Hippocampal formation (tissue), 2 donors: ENCODE data around the gene C2.
"Not testable (repeated sequence)": the region's sequence is repeated elsewhere in the genome, so short reads cannot be mapped to it uniquely, and the experiment has no call there.

ENCODE experiments used
- DNase-seq, 2 donors: peaks; one replicate each; lab custom pipeline; 2025; lab: John Stamatoyannopoulos, UW

C2 gene

GRCh38 chr6:31922942-31923341 is 4.6 kb upstream of the C2 start:
- DNase-seq: no peak

- DNase-seq: no peak
These were observed 550 bp downstream of the C2 start for GRCh38 chr6:31927863-31928671.

DNA sequence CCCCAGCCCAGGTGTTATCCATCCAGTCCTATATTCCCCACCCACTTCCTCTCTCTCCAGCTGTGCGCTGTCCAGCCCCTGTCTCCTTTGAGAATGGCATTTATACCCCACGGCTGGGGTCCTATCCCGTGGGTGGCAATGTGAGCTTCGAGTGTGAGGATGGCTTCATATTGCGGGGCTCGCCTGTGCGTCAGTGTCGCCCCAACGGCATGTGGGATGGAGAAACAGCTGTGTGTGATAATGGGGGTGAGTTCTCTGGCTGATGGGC is 1.1 kb downstream of the C2 start:
- no peak for DNase-seq

DNA sequence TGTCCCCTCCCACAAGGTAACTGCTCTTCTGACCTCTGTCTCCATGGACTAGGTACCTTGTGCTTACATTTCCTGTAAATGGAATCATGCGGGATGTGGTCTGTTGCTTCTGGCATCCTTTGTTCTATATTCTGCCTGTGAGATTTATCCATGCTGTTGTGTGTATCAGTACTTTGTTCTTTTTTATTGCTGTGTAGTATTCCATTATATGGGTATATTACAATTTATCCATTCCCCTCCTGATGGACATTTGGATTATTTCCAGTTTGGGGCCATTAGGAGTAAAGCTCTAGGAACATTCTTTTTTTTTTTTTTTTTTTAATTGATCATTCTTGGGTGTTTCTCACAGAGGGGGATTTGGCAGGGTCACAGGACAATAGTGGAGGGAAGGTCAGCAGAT is 3.4 kb downstream of the C2 start:
- no peak for DNase-seq

- DNase-seq: not testable (repeated sequence)
These were observed 4.6 kb downstream of the C2 start for GRCh38 chr6:31932137-31932536.

- no peak for DNase-seq
These were observed 6.0 kb downstream of the C2 start for GRCh38 chr6:31933537-31933936.

GRCh38 chr6:31935021-31935420 is 7.5 kb downstream of the C2 start:
- no peak for DNase-seq

GRCh38 chr6:31935823-31936222 is 8.3 kb downstream of the C2 start:
- DNase-seq: no peak

DNA sequence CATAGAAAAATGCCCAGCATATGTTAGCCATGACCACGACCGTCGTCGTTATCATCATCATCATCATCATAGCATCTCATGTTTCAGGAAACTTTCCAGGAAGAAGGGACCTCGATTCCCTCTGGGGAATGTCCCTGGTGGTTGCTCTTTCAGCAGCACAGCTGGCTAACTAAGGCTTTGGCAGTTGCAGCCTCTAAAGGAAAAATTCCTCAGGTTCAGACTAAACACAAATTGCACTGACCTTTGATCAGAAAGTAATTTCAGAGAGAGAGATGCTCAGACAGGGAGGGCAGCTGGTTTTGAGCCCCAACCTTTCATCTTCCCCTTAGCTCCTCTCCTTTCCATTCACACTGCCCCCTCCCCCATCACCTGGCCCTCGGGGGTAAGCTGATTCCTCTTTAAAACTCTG is 12.7 kb downstream of the C2 start:
- DNase-seq: no peak

DNA sequence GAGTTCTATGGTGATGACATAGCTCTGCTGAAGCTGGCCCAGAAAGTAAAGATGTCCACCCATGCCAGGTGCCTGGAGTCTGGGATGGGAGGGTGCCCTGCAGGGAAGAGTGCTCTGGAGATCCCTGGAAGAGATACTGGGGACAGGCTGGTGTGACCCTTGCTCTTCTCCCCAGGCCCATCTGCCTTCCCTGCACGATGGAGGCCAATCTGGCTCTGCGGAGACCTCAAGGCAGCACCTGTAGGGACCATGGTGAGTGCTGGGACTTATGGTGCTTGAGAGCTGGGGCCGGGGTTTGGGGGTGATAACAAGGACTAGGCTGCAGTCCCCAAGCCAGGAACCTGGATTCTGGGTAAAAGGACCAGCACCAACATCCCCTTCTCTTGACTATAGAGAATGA is 16.2 kb downstream of the C2 start:
- no peak for DNase-seq

GRCh38 chr6:31945154-31945506 is 17.6 kb downstream of the C2 start:
- no peak for DNase-seq

- DNase-seq: no peak
These were observed 18.2 kb downstream of the C2 start, which contains the start of gene CFB for GRCh38 chr6:31945507-31946369. CFB (plus strand) TSS chr6:31946095; CDS start chr6:31946222, 127 bp downstream.

- DNase-seq: no peak
These were observed 18.9 kb downstream of the C2 start for GRCh38 chr6:31946370-31946885.

- DNase-seq: no peak
These were observed 19.7 kb downstream of the C2 start for GRCh38 chr6:31947070-31947675.

- no peak for DNase-seq
These were observed 20.3 kb downstream of the C2 start for GRCh38 chr6:31947864-31948263.

DNA sequence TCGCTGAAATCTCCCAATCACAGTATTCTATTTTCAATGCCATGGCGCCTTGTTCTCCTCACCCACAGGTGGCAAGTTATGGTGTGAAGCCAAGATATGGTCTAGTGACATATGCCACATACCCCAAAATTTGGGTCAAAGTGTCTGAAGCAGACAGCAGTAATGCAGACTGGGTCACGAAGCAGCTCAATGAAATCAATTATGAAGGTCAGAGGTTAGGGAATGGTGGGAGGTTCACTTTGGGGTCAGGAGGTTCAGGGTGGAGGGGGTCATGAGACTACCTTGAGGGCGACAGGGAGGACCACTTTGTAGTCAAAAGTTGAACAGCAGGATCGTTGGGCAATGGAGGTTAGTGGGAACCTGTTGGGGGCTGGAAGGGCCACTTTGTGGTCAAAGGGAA is 20.8 kb downstream of the C2 start:
- DNase-seq: no peak

- no peak for DNase-seq
These were observed 21.4 kb downstream of the C2 start for GRCh38 chr6:31948753-31949413.

GRCh38 chr6:31949926-31950548 is 22.5 kb downstream of the C2 start:
- no peak for DNase-seq

- peak in 1 of 2 donors; percentile 20 for DNase-seq
These were observed 24.8 kb downstream of the C2 start for GRCh38 chr6:31952140-31952805.

DNA sequence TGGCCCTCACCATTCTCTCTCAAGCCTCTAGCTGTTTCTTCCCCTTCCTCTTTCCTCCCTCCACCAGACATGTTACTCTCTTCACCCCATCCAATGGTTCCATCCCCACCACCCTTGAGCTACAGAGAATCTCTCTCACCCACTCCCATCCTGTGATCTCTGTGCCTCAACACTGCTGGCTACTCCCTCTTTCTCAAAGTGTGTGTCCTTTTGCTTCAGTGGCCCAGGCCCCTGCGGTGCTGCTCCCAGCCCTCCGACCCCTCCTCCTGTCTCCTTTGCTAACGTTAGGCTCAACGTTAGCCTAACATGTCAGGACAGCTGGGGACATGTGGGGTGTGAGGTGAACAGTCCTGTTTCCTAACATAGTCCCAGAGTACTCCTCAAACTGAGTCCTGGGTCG is 25.4 kb downstream of the C2 start:
- DNase-seq: no peak

DNA sequence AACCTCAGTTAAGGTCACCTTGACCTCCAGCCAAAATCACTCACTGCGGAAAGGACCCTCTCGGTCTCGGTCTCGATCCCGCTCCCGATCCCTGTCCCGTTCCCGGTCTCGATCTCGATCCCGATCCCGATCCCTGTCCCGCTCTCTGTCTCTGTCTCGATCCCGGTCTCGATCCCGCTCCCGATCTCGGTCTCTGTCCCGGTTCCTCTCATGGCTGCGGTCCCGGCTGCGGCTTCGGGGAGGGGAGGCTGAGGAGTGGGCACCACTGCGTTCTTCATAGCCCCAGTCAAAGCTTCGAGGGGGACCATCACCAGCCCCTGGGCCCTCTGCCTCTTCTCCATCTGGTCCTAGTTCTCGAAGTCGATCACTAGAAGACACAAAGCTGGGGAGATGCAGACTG is 27.0 kb downstream of the C2 start:
- DNase-seq: no peak
